Astrocyte of the spinal cord (primary cell): ENCODE measurements around the gene XRCC1.

Experiments
- DNase-seq: peaks from one replicate; pipeline ENCODE4 v3.0.0; 2011; ENCODE audit warnings: low read depth, low spot score
- H3K4me3 ChIP-seq: 2 replicates; pipeline ENCODE4 v1.5.1; 2011; ENCODE audit warnings: low read depth, mild to moderate bottlenecking, low read length, moderate library complexity
- in situ Hi-C: cut with HindIII; loops from 2 replicates; pipeline ENCODE4 v1.10.0; 2017; ENCODE audit warnings: low sequenced_read_pairs
- TF ChIP-seq, protein P1 (sequence below): IDR thresholded peaks from 2 replicates; pipeline ENCODE4 v1.5.1; 2012; ENCODE audit warnings: low read depth, mild to moderate bottlenecking, low read length, inconsistent platforms

The XRCC1 gene

DNA sequence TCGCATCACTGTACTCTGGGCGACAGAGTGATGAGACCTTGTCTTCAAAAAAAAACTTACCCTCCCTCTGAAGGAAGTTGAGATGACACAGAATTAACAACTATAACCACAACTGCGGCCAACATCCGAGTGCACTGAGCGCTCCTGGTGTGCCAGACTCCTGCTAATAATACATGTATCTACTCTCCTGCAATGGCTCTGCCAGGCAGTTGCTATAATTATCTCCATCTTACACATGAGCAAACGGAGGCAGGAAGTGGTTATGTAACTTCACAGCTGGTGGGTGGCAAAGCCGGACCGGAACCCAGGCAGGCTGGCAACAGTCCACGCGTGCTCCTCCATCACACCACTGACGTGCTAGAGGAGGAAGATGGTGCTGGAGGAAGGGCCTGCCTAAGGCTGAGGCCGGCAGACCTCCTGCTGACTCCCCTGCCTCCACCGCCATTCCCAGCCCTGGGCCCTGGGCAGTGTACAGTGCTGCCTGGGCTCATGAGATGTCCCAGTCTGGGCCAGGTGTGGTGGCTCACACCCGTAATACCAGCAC lies 12.6 kb downstream of the XRCC1 start:
- TF ChIP-seq, protein P1, sequence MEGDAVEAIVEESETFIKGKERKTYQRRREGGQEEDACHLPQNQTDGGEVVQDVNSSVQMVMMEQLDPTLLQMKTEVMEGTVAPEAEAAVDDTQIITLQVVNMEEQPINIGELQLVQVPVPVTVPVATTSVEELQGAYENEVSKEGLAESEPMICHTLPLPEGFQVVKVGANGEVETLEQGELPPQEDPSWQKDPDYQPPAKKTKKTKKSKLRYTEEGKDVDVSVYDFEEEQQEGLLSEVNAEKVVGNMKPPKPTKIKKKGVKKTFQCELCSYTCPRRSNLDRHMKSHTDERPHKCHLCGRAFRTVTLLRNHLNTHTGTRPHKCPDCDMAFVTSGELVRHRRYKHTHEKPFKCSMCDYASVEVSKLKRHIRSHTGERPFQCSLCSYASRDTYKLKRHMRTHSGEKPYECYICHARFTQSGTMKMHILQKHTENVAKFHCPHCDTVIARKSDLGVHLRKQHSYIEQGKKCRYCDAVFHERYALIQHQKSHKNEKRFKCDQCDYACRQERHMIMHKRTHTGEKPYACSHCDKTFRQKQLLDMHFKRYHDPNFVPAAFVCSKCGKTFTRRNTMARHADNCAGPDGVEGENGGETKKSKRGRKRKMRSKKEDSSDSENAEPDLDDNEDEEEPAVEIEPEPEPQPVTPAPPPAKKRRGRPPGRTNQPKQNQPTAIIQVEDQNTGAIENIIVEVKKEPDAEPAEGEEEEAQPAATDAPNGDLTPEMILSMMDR: no peak
- in situ Hi-C loops: no loop called here
- peak; percentile 91 for DNase-seq
- no peak overlapping the region for H3K4me3 ChIP-seq

DNA sequence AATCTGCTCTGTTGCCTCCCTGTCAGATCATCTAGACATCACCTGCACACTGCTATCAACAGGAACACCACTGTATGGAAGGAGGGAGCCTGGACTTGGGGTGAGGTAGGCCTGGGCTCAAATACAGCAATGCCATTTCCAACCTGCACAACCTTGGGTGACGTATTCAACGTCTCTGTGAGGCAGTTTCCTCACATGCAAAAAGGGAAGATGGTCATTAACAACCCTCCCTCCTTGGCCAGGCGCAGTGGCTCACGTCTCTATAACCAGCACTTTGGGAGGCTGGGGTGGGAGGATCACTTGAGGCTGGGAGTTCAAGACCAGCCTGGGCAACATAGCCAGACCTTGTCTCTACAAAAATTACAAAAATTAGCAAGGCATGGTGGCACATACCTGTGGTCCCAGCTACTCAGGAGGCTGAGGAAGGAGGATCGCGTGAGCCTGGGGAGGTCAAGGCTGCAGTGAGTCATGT lies 13.1 kb downstream of the XRCC1 start:
- DNase-seq: no peak
- TF ChIP-seq, protein P1: no peak
- no peak overlapping the region for H3K4me3 ChIP-seq
- in situ Hi-C loops: no loop called here

DNA sequence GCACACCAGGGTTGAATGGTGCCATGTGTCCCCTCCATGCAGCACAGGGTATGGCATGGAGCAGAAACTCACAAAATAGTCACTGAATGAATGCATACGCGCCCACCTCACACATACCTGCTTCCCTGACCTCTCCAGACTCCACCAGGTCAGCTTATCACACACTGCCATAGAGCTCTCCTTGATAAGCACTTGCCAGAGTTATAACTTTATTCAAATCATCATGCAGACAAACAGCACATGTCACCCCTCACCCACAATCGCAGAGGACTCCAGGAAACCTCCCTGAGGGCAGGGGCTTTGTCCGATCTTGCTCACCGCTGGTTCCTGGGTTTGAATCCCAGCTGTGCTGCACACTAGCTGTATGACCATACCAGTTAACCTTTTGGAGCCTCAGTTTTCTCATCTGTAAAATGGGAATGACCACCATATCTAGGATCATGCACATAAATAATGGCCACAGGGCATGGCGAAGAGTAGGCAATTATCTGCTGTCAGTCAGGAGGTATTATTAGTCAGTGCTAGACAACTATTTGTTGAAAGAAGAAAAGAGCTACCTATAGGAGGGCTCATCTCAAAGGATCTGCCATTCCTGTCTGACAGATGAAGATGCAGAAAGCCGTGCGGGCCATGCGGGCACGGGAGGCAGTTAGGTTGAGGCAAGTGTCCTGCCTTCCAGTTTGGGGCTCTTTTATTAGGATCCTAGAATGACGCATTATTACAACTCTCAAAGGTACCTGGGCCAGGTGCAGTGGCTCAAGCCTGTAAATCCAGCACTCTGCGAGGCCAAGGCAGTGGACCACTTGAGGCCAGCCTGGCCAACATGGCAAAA lies 14.0 kb downstream of the XRCC1 start:
- no peak overlapping the region for H3K4me3 ChIP-seq
- no peak for DNase-seq
- in situ Hi-C loops: no loop called here
- TF ChIP-seq, protein P1: no peak

DNA sequence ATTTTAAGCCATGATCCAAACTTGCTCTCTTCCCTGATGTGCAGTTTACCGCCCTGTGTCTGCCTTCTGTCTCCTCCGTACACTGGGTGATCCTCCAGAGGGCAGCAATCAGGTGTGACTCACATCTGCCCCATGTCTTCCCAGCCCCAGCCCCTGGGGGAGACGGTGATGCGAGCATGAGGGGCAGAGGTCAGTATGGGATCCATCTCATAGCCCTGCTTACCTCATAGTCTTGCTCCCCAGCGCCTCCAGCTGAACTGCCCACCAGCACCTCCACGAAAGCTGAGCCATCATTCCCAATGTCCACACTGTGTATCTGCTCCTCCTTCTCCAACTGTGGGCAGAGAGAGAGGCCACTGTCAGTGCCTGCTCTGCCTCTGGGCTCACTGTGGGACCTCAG lies 14.6 kb downstream of the XRCC1 start:
- in situ Hi-C loops: no loop called here
- TF ChIP-seq, protein P1: peak; percentile 33
- H3K4me3 ChIP-seq: no peak overlapping the region
- peak; percentile 12 for DNase-seq

DNA sequence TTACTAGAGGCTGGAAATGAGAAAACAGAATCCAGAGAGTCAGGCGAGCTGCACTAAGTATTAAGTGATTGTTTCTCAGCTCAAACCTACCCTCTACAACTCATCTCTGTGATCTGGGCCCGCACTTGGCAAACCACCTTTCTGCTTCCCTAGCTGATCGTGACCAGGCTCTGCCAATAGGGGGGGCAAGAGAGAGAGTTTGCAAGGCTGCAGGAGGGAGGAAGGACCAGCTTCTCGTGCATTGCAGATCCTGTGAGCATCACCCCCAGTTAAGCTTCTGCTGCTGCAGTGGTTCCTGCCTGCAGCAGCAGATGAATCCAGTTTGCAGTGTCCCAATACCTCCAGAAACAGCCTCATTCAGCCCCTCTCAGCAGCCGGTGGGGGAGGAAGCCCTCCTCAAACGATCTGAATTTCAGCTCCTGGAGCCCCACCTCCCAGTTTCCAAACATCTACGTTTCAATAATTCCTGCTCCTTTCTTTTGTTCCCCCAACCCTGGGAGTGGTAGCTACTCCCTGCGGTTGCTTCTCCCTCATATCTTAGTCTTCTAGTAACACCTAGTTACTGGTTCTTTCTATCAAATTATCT lies 20.0 kb downstream of the XRCC1 start:
- TF ChIP-seq, protein P1: peak; percentile 96

DNA sequence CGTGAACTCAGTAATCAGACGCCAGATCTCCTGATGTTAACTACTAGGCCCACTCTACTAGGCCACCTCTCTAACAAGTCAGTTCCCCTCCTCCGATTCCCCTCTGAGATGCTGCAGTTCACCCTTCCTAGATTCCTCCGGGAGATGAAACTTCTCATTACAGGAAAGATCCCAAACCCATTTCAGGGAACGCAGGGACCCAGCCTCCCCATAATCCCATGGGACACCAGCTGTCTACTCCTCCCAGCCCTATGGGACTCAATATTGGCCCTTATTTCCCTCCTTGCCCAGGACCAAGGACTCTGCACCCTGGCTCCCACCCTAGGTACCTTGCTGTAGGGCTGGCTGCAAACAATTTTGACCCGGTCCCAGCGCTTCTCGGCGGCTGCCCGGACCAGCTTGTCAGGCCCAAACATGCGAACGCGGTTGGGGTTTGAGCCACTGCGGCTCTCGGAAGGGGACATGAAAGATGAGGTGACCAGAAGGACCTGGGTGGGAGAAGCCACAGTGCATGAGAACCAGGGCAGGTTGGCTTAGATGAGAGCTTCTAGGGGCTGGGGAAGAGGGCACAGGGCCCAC lies 20.9 kb downstream of the XRCC1 start:
- in situ Hi-C loops: no loop called here
- DNase-seq: no peak
- TF ChIP-seq, protein P1: no peak
- no peak overlapping the region for H3K4me3 ChIP-seq

More for the DNA sequence above, 20.0 kb downstream of the XRCC1 start:
- no peak overlapping the region for H3K4me3 ChIP-seq
- peak; percentile 68 for DNase-seq
- in situ Hi-C loops: no loop called here
